Measurements from ENCODE around the gene HMX3. TPM values are rescaled to one million over a fixed set of nuclear protein-coding genes. Genes with fewer than 3 reads are reported as not detected.

The HMX3 gene
- total RNA-seq, 4 donors from 2014 or later = 1.3 TPM; not detected in 3

DNA sequence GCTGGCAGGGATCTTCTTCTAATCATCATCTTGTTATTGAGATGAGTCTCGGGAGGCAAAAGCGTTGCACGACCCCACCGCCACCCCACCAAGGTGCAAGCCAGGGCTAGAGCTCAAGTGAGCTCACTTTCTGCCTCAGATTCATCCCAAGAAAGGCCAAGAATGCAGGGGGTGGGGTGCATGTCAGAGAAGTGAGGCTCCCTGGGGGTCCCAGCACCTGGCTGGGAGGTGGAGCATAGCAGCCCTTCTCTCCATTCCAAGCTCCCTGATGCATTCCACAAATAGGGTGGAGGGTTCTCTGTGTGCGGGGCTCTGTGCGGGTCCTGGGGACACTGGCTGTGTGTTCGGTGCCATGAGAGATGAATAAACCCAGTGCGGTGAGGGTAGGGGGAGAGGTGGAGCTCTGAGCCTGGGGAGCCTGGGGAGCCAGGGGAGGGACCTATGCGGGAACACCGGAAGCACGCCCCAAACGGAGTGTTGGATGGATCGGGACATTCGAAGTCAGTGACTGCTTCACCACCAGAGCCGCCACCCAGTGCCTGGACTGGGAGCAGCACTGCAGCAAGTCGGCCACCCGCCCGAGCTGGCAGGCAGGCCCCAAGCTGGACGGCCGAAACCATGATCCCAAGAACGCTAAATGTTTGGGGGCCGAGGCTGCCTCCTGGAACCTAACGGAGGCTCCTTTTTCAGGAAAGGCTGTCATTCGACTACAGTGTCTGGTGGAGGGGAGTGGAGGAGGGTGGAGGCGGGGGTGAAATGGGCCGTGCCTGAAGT is 17.9 kb upstream of the HMX3 start:
- TF ChIP-seq, protein P1, sequence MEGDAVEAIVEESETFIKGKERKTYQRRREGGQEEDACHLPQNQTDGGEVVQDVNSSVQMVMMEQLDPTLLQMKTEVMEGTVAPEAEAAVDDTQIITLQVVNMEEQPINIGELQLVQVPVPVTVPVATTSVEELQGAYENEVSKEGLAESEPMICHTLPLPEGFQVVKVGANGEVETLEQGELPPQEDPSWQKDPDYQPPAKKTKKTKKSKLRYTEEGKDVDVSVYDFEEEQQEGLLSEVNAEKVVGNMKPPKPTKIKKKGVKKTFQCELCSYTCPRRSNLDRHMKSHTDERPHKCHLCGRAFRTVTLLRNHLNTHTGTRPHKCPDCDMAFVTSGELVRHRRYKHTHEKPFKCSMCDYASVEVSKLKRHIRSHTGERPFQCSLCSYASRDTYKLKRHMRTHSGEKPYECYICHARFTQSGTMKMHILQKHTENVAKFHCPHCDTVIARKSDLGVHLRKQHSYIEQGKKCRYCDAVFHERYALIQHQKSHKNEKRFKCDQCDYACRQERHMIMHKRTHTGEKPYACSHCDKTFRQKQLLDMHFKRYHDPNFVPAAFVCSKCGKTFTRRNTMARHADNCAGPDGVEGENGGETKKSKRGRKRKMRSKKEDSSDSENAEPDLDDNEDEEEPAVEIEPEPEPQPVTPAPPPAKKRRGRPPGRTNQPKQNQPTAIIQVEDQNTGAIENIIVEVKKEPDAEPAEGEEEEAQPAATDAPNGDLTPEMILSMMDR (IDR thresholded peaks at IDR 0.05) = no peak
- DNase-seq (ENCODE audit: low spot score) = no peak
- no peak for ATAC-seq (ENCODE audit: low FRiP score)

DNA sequence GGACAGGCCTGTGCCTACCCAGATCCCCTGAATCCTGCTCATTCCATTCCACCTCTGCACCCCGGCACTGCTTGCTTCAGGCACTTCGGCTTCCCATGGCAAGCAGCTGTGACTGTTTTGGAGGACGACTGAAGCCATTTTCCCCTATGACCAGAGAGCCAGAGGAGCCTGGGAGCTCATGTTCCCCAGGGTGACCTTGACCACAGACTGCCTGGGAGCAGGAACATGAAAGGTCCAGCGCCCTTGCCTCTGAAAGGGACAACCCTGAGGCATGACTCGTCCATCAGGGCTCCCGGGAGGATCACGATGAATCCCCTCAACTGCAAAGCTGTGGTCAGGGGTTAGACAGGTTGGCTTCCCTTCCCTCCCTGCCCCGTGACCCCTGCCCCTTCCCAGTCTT is 16.7 kb upstream of the HMX3 start:
- TF ChIP-seq, protein P1 (IDR thresholded peaks at IDR 0.05) = no peak
- ATAC-seq (ENCODE audit: low FRiP score) (no peak), DNase-seq (ENCODE audit: low spot score) (no peak)

DNA sequence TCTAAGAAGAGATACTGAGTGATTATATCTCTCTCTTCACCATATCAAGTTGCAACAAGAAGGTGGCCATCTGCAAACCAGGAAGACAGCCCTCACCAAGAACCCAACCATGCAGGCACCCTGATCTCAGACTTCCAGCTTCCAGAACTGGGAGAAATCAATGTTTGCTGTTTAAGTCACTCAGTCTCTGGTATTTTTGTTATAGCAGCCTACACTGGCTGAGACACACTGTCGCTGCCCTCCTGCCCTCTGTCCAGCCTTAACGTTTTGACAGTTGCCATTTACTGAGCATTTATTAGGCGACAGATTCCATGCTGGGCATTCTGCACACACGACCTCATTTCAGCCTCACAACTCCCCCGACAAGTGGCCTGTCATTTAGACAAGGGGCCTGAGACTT is 9.5 kb upstream of the HMX3 start:
- ATAC-seq (ENCODE audit: low FRiP score) (no peak), DNase-seq (ENCODE audit: low spot score) (no peak)
- TF ChIP-seq, protein P1 (IDR thresholded peaks at IDR 0.05) = no peak

DNA sequence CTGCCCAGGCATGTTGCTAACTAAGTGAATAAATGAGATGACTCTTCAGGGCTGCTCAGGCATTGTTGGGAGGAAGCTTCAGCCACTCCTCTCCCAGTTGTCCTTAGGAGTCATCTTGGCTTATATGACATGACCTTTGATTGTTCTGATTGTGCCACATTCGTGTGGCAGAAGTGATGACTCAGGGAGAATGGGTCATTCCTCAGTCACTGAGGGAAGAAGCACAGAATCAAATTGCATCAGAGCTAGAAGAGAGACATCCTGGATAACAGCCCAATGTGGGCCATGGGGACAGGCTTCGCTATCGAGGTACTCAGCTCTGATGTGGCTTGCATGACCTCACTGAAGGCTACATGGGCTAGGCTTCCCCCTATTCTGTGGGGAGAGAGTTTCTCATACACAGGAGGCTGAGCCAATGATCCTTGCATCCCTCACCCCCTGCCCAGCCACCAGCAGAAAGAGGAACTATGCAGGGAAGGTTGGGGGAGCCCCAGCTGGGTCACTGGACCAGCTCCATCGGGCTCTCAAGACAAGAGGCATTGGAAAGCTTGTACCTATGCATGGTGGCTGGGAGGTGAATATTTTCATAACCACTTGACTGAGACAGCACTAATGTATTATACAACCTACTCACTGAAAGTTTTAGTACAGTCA is 6.0 kb upstream of the HMX3 start:
- ATAC-seq (ENCODE audit: low FRiP score) = no peak

DNA sequence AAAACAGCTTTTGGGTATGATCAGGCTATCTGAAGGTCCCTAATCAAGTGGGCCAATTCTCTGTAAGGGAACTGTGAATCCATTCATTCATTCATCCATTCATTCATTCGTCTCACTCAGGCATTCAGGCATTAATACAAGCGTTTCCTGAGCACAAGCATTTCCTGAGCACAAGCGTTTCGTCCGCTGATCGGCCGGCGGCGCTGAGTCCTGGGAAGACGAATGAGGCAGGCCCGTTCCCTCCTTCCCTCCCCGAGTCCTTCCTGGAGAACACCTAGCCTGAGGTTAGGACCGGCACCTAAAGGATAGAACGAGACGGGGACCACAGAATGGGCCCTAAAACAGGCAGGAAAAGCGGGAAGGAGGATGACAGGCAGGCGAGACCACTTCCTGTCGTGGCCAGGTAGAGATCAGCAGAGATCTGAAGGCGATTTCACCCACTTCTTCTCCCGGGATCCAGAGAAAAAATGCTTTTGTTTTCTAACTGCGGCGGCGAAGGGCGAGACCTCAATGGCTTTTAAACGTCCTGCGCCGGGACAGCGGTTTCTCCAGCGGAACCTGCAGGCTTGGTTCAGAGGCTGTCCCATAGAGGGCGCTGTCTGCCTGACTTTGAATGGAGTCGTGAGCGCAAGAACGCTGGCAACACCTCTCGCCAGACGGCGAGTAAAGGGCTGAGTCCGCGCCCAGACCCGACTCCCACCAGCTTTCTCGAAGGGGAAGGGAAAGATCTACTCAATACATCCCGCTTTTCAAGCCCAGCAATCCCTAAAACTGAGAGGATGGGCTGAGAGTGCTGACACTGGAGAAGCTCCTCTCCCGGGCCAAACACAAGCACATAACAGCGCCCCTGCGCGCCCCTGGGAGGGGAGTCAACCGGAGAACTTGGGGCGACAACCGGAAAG is 2.9 kb upstream of the HMX3 start:
- DNase-seq (ENCODE audit: low spot score) (peak; percentile 70), ATAC-seq (ENCODE audit: low FRiP score) (no peak)
- TF ChIP-seq, protein P1 (IDR thresholded peaks at IDR 0.05) = peak in 2 of 3 donors; percentile 48 to 78

More for the DNA sequence above, 6.0 kb upstream of the HMX3 start:
- no peak for DNase-seq (ENCODE audit: low spot score)
- TF ChIP-seq, protein P1 (IDR thresholded peaks at IDR 0.05) = no peak

DNA sequence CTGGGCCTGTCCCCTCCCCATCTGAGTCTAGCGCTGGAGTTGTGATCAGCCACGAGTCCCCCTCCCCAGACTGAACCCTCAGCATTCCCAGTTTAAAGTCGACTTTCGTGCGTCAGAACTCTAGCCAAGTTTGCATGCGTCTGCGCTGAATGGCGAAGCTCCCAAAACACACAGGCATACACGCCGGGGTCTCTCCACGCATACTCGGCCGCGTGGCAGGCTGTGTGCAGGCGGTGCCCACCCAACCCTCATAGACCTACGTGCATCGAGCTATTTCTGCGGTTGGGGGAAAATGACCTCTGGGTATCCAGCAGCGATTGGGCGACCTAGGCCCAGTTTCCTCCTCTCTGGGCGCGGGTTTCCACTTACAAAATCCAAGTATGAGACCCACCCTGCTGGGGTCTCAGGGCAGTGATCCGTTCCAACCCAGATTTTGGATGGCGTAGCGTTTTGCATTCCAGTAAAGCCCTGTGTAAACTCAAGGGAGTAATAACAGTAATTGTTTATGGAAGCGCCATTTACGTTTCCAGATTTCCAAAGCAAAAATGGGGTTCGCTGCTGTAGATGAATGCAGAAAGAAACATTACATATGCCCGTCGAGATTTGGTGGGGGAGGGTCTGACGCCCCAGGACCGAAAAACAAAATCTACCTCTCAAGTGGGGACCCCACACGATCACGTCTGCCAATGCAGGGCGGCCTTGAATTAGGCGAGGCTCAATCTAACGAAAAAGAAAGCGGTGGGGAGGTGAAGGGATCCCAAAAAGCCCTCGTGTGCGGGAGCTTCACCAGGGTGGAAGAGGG is 2.0 kb upstream of the HMX3 start:
- ATAC-seq (ENCODE audit: low FRiP score) = no peak

More for the DNA sequence above, 2.0 kb upstream of the HMX3 start:
- no peak for DNase-seq (ENCODE audit: low spot score)
- TF ChIP-seq, protein P1 (IDR thresholded peaks at IDR 0.05) = no peak

Data from omental fat pad (tissue), 4 donors.